Subcutaneous adipose tissue (tissue), 4 donors: Measurements from ENCODE around the gene CALR3. TPM values are rescaled to one million over a fixed set of nuclear protein-coding genes. Genes with fewer than 3 reads are reported as not detected.

Source experiments
- CTCF ChIP-seq: fragments of 450-650 bp; IDR thresholded peaks from one replicate; pipeline ENCODE4 v1.5.1; 2016; ENCODE audit warnings: low read depth, mild to moderate bottlenecking, control low read depth, antibody characterized with exemption, moderate library complexity
- small RNA-seq: library from RNA; depleted of rRNA; stranded (forward); fragments of <200 nt; gene quantifications from one replicate; pipeline ENCODE3, GENCODE V24; 2016
- total RNA-seq, 4 donors: library from RNA; depleted of rRNA; stranded (reverse); fragments of >200 nt; gene quantifications; one replicate each; pipeline ENCODE4 v1.1.0, GENCODE V29; 2016

Gene CALR3
- total RNA-seq, 4 donors from 2014 or later = not detected

GRCh38 chr19:16435238-16435917 lies 60.6 kb downstream of the CALR3 start:
- no peak for TF ChIP-seq CTCF

GRCh38 chr19:16433986-16434385 lies 62.0 kb downstream of the CALR3 start:
- TF ChIP-seq CTCF = no peak

GRCh38 chr19:16429759-16430091 lies 66.2 kb downstream of the CALR3 start:
- no peak for TF ChIP-seq CTCF

- TF ChIP-seq CTCF = no peak
Measured at GRCh38 chr19:16429066-16429758, 66.8 kb downstream of the CALR3 start.

Small RNA genes lying within 50 kb of the gene (small RNA-seq; reads per million reads assigned to genes)
- gene RN7SL146P = not detected

Other genes starting within 250 kb of the CALR3 start
- 10 to 100 TPM; 17.8 to 70.6 (median 27.9) TPM for gene KLF2, start 171.3 kb downstream of the CALR3 start, total RNA-seq
- gene EPS15L1, start 24.2 kb downstream of the CALR3 start, total RNA-seq = 10 to 100 TPM; 13.7 to 26.9 (median 20.7) TPM
- 1 to 10 TPM; 2.9 to 9.5 (median 6.3) TPM for gene C19orf44, start 227 bp upstream of the CALR3 start, total RNA-seq
- gene CHERP, start 46.3 kb upstream of the CALR3 start, total RNA-seq = 10 to 100 TPM in 2 of 4 donors, 1 to 10 TPM in 2; 6.4 to 12.2 (median 10.5) TPM
- 10 to 100 TPM; 30.6 to 38.1 (median 34.6) TPM for gene SLC35E1, start 76.2 kb upstream of the CALR3 start, total RNA-seq
- 1 to 10 TPM; 6.6 to 10.0 (median 8.2) TPM for gene MED26, start 132.0 kb upstream of the CALR3 start, total RNA-seq
- 100 to 1,000 TPM in 3 of 4 donors, 10 to 100 TPM in 1; 91.1 to 127 (median 113) TPM for gene SMIM7, start 164.0 kb upstream of the CALR3 start, total RNA-seq
- gene TMEM38A, start 165.0 kb upstream of the CALR3 start, total RNA-seq = 1 to 10 TPM; 1.8 to 6.0 (median 2.2) TPM
- under 1 TPM in 1 of 4 donors, not detected in 3; under 0.01 TPM for gene NWD1, start 223.7 kb upstream of the CALR3 start, total RNA-seq